GM06990 (cell line): Measurements from ENCODE around the gene NT5C3B.

ENCODE experiments used
- DNase-seq: peaks from one replicate; pipeline ENCODE4 v3.0.0-alpha.2; 2011; ENCODE audit not compliant: insufficient read length; ENCODE audit errors: extremely low read depth
- H3K27me3 ChIP-seq: replicated peaks from 2 replicates; pipeline ENCODE4 v1.6.0; 2011; ENCODE audit warnings: low read length; ENCODE audit not compliant: control insufficient read depth, insufficient read depth
- H3K36me3 ChIP-seq: 2 replicates; pipeline ENCODE4 v1.5.1; 2011; ENCODE audit warnings: low read length; ENCODE audit not compliant: control insufficient read depth, insufficient read depth
- H3K4me3 ChIP-seq: replicated peaks from 2 replicates; pipeline ENCODE4 v1.5.1; 2011; ENCODE audit warnings: low read depth, mild to moderate bottlenecking, control low read depth, low read length
- CTCF ChIP-seq: IDR thresholded peaks from 2 replicates; pipeline ENCODE4 v1.5.1; 2011; ENCODE audit warnings: low read length, control low read depth, mild to moderate bottlenecking, inconsistent platforms; ENCODE audit not compliant: insufficient read depth, poor library complexity, severe bottlenecking

The NT5C3B gene

GRCh38 chr17:41793784-41794539, 42.1 kb downstream of the NT5C3B start:
- no peaks in the 10 kb centered on the region for H3K36me3 ChIP-seq
- no peak overlapping the region for H3K4me3 ChIP-seq
- no peaks in the 10 kb centered on the region for H3K27me3 ChIP-seq
- no peak for TF ChIP-seq CTCF
- DNase-seq: no peak

GRCh38 chr17:41792845-41793783, 42.9 kb downstream of the NT5C3B start:
- Histone ChIP-seq H3K27me3 (no peaks in the 10 kb centered on the region; the same call in 1 of the 2 replicates), H3K4me3 (no peak overlapping the region), H3K36me3 (no peaks in the 10 kb centered on the region)
- no peak for TF ChIP-seq CTCF
- no peak for DNase-seq

- H3K4me3 ChIP-seq: no peak overlapping the region
- H3K36me3 ChIP-seq: no peaks in the 10 kb centered on the region
- TF ChIP-seq CTCF: no peak
- H3K27me3 ChIP-seq: no peaks in the 10 kb centered on the region; the same call in 1 of the 2 replicates
- DNase-seq: no peak
These were observed 49.0 kb downstream of the NT5C3B start for GRCh38 chr17:41787021-41787418.

- peak; percentile 9 for TF ChIP-seq CTCF
- DNase-seq: peak; percentile 97
- Histone ChIP-seq H3K36me3 (no peaks in the 10 kb centered on the region), H3K27me3 (no peaks in the 10 kb centered on the region; the same call in 1 of the 2 replicates), H3K4me3 (peak within 1 kb of the TSS; percentile 52)
These were observed 49.6 kb downstream of the NT5C3B start, which contains the start of gene JUP for GRCh38 chr17:41786227-41787020. Gene JUP (minus strand): TSS chr17:41786711. CDS start chr17:41771854, 14,857 bp downstream.

GRCh38 chr17:41785859-41786226, 50.2 kb downstream of the NT5C3B start:
- Histone ChIP-seq H3K36me3 (no peaks in the 10 kb centered on the region), H3K27me3 (no peaks in the 10 kb centered on the region; the same call in 1 of the 2 replicates), H3K4me3 (peak overlapping the region; percentile 52)
- no peak for TF ChIP-seq CTCF
- DNase-seq: no peak
